SK-N-MC (cell line): Measurements from ENCODE around the gene GULP1.
A peak's percentile ranks its signal among the peaks of the same experiment; 100 is the strongest.

ENCODE experiments used
- DNase-seq: peaks from one replicate; pipeline ENCODE4 v3.0.0-alpha.2; 2011; ENCODE audit warnings: low read depth, low spot score
- H3K27ac ChIP-seq: fragments of 200-600 bp; sonication (generic); 2 replicates; pipeline ENCODE4 v1.5.1; 2016; ENCODE audit warnings: mixed run types
- H3K36me3 ChIP-seq: fragments of 200-600 bp; sonication (generic); 2 replicates; pipeline ENCODE4 v1.6.1; 2017; ENCODE audit warnings: antibody characterized with exemption, low read length, mixed read lengths; ENCODE audit not compliant: insufficient read depth
- H3K4me3 ChIP-seq: fragments of 200-600 bp; sonication (generic); 2 replicates; pipeline ENCODE4 v1.5.1; 2016
- H3K9ac ChIP-seq: fragments of 200-600 bp; sonication (generic); 2 replicates; pipeline ENCODE4 v1.8.0; 2017; ENCODE audit warnings: mixed run types, mixed read lengths; ENCODE audit not compliant: insufficient read length
- H3K9me3 ChIP-seq: fragments of 200-600 bp; sonication (generic); 2 replicates; pipeline ENCODE4 v1.6.1; 2017; ENCODE audit warnings: low read depth, mild to moderate bottlenecking, antibody characterized with exemption, low read length, moderate library complexity, mixed read lengths
- EZH2 ChIP-seq: fragments of 200-600 bp; sonication (generic); IDR thresholded peaks from one replicate; pipeline ENCODE4 v1.6.1; 2017; ENCODE audit warnings: antibody characterized with exemption
- FOXP2 ChIP-seq: optimal IDR thresholded peaks from 2 replicates; pipeline ENCODE3; 2011; ENCODE audit warnings: mild to moderate bottlenecking, moderate library complexity; ENCODE audit not compliant: insufficient read depth; ENCODE audit errors: extremely low read length, control extremely low read depth
- POLR2AphosphoS5 ChIP-seq: IDR thresholded peaks from 2 replicates; pipeline ENCODE4 v1.6.1; 2012; ENCODE audit warnings: mild to moderate bottlenecking, low read depth, low read length, borderline replicate concordance

Gene GULP1

DNA sequence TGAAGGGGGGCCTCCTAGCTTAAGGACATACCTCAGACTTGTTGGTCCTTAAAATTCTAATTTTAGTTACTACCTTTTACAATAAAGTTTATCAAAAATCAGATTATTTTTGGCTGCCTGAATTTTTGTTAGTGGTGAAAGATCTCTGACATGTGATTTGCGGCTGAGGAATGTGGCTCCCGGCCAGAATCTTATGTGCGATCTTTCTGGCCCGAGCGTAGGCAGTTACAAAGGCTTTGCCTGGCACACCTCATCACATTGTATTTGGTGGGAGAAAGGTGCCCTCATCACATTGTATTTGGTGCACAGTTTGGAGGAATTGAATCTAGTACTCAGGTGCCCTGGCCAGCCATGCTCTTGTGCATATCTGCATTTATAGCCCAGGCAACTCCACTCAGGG lies 289.1 kb downstream of the GULP1 start:
- Histone ChIP-seq H3K9ac (no peak overlapping the region), H3K9me3 (no peaks in the 10 kb centered on the region), H3K27ac (no peak overlapping the region), H3K36me3 (no peaks in the 10 kb centered on the region), H3K4me3 (no peak overlapping the region)
- no peak for DNase-seq
- no peak for TF ChIP-seq EZH2

DNA sequence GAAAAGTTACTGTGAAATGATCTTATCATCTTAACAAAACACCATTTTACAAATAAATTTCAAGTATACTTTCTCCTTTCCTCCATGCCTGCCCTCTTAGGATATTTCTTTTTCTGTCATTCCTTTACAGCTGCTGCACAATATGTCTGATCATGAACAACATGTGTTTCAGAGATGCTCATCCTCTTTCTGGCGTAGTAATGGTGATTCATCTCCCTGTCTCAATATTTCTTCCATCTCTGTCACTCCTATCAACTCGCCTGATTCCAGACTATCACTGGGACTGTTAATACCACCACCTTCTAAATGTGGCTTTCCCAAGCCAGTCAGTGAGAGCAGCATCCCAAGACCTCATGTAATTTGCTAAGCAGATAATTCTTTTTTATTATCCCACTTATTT lies 290.5 kb downstream of the GULP1 start:
- H3K9me3 ChIP-seq, result no peaks in the 10 kb centered on the region
- no peak overlapping the region for H3K4me3 ChIP-seq
- no peak overlapping the region for H3K27ac ChIP-seq
- H3K9ac ChIP-seq, result no peak overlapping the region
- DNase-seq, result no peak
- TF ChIP-seq POLR2AphosphoS5 (no peak), FOXP2 (no peak), EZH2 (no peak)
- H3K36me3 ChIP-seq, result no peaks in the 10 kb centered on the region

DNA sequence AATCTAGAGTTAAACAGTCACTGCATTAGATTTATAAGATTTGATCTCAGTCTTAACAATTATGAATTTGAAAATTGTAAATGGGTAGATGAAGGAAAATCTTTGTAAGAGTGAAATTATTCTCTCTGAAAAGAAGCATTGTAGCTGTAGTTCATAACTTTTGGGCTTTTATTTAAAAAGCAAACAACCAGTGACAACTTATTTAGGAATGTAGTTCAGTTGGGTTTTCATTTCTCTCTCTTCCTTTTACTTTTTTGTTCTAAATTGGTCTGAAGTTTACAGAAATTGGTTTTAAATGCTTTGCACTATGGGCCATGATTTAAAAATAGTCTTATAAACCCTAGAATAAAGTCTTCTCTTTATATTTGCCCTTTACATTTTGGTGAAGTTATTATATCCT lies 296.6 kb downstream of the GULP1 start:
- TF ChIP-seq EZH2 (no peak), POLR2AphosphoS5 (no peak), FOXP2 (no peak)
- Histone ChIP-seq H3K36me3 (no peaks in the 10 kb centered on the region), H3K27ac (no peak overlapping the region), H3K9ac (no peak overlapping the region), H3K9me3 (no peaks in the 10 kb centered on the region), H3K4me3 (no peak overlapping the region)
- DNase-seq, result no peak

- DNase-seq, result no peak
- H3K36me3 ChIP-seq, result no peaks in the 10 kb centered on the region; the same call in 1 of the 2 replicates
- H3K9me3 ChIP-seq, result no peaks in the 10 kb centered on the region
- no peak overlapping the region for H3K4me3 ChIP-seq
- no peak for TF ChIP-seq EZH2
- TF ChIP-seq POLR2AphosphoS5, result no peak
- TF ChIP-seq FOXP2, result no peak
- no peak overlapping the region for H3K9ac ChIP-seq
- no peak overlapping the region for H3K27ac ChIP-seq
These were observed 304.4 kb downstream of the GULP1 start for GRCh38 chr2:188596054-188596453.

DNA sequence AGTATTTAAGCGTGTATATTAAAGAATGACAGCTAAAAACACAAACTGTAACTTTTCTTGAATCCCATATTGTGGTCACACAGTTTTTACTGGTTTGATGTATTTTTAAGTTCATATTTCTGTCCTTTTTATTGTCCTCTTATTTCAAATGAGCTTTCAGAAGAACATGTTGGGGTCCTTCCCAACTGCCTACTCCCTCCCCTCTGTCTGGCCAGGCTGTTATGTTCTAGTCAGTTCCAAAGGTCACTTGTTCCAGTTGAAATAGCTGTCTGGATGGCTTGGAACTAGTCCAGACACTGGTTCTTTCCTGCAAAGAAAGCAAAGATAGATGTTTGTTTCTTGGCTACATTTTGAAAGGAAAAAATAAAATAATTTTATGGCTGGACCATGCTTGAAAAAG lies 306.9 kb downstream of the GULP1 start:
- H3K36me3 ChIP-seq, result no peaks in the 10 kb centered on the region; the same call in 1 of the 2 replicates
- H3K27ac ChIP-seq, result no peak overlapping the region
- no peak for DNase-seq
- no peak overlapping the region for H3K9ac ChIP-seq
- H3K4me3 ChIP-seq, result no peak overlapping the region
- TF ChIP-seq EZH2, result no peak
- TF ChIP-seq FOXP2, result no peak
- no peak for TF ChIP-seq POLR2AphosphoS5
- H3K9me3 ChIP-seq, result peaks cover 4% of the 10 kb centered on the region; the same call in 1 of the 2 replicates

DNA sequence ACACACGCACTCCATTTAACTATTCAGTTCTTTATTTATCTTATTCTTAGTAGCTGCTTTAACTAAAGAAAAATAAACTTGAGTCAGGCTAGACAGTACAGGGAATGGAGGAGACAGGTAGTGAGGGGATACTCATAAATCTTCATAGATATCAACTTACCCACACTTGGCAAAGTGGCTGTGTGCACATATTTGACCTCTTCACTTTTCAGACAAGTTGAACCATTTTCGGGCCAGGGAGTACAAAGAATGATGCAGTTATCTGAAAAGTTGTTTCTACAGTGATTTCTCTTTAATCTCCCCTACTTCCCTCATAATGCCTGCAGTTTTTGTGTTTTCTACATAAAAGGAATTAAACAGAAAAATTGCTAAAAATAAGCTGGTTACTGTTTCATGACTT lies 307.5 kb downstream of the GULP1 start:
- DNase-seq, result no peak
- Histone ChIP-seq H3K4me3 (no peak overlapping the region), H3K9ac (no peak overlapping the region), H3K9me3 (peaks cover 4% of the 10 kb centered on the region; the same call in 1 of the 2 replicates), H3K27ac (no peak overlapping the region), H3K36me3 (no peaks in the 10 kb centered on the region; the same call in 1 of the 2 replicates)
- TF ChIP-seq POLR2AphosphoS5 (no peak), FOXP2 (no peak), EZH2 (no peak)

GRCh38 chr2:188600536-188601210 lies 309.0 kb downstream of the GULP1 start:
- peaks cover 4% of the 10 kb centered on the region; the same call in 1 of the 2 replicates for H3K9me3 ChIP-seq
- no peak overlapping the region for H3K4me3 ChIP-seq
- TF ChIP-seq POLR2AphosphoS5 (no peak), EZH2 (no peak), FOXP2 (no peak)
- H3K27ac ChIP-seq, result no peak overlapping the region
- H3K36me3 ChIP-seq, result no peaks in the 10 kb centered on the region; the same call in 1 of the 2 replicates
- no peak overlapping the region for H3K9ac ChIP-seq
- no peak for DNase-seq

DNA sequence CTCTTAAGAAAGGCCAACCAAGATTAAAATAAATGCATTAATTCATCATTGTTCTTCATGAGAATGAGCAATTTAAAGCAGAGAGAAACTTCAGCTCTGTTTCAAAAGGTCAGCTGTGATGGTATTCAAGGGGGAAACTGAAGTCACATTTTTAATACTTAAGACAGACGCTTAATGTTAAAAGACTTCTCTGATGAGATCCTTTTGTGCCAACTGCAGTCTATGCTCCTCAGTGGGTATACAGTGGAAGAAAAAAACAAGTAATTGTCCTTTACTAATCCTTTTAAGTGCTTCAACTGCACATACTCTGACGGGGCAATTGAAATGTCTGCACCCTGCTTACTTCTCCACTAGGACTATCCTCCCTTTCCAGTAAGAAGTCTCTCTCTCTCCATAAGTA lies 309.7 kb downstream of the GULP1 start:
- TF ChIP-seq FOXP2 (no peak), POLR2AphosphoS5 (no peak), EZH2 (no peak)
- Histone ChIP-seq H3K9me3 (peaks cover 4% of the 10 kb centered on the region; the same call in 1 of the 2 replicates), H3K36me3 (no peaks in the 10 kb centered on the region; the same call in 1 of the 2 replicates), H3K27ac (peak overlapping the region; percentile 67; the same call in 1 of the 2 replicates), H3K4me3 (no peak overlapping the region), H3K9ac (no peak overlapping the region)
- no peak for DNase-seq

DNA sequence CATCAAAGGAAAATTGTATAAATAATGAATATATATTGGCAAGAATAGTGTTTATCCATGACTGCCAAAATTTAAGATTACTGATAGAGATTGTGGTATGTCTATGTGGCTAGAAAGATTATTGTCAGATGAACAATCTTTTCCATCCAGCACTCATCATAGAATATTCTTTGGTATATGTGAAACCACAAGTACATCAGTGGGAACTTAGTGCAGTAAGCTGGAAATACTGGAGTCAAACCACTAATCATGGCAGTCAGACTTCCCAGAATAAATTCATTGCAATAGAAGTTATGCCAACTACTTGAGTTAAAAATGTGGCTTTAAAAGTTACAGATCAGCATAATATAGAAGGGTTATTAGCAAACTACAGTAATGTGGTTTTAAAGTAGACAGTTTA lies 310.3 kb downstream of the GULP1 start:
- Histone ChIP-seq H3K9me3 (peaks cover 4% of the 10 kb centered on the region; the same call in 1 of the 2 replicates), H3K27ac (peak overlapping the region; percentile 67), H3K36me3 (no peaks in the 10 kb centered on the region; the same call in 1 of the 2 replicates), H3K4me3 (no peak overlapping the region), H3K9ac (no peak overlapping the region)
- DNase-seq, result peak; percentile 64
- no peak for TF ChIP-seq POLR2AphosphoS5
- TF ChIP-seq EZH2, result no peak
- no peak for TF ChIP-seq FOXP2
